Measurements from ENCODE around the gene SCARB2.

DNA sequence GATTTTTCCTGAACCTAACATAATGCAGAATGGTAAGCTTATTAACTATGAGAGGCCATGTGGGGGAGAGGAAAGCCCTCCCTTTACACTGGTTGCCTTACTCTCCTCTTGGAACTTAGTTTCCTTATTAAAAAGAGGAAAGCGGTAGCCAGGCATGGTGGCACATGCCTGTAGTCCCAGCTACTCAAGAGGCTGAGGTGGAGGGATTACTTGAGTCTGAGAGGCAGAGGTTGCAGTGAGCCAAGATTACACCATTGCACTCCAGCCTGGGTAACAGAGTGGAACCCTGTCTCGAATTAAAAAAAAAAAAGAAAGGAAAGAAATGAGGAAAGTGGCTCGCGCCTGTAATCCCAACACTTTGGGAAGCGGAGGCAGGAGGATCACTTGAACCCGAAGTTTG lies 39.9 kb upstream of the SCARB2 start:
- TF ChIP-seq EZH2 (IDR thresholded peaks at IDR 0.05; ENCODE audit: insufficient read depth, poor library complexity, severe bottlenecking) (no peak), EZH2phosphoT487 (IDR thresholded peaks at IDR 0.05; ENCODE audit: insufficient read depth, low read depth) (no peak)

Data from GM23248 (cell line).